ENCODE data around the gene SMIM20. TPM values are rescaled to one million over a fixed set of nuclear protein-coding genes. Genes with fewer than 3 reads are reported as not detected.

SMIM20 gene
- total RNA-seq, 1 donor from 2014 or later: 25.2 TPM

DNA sequence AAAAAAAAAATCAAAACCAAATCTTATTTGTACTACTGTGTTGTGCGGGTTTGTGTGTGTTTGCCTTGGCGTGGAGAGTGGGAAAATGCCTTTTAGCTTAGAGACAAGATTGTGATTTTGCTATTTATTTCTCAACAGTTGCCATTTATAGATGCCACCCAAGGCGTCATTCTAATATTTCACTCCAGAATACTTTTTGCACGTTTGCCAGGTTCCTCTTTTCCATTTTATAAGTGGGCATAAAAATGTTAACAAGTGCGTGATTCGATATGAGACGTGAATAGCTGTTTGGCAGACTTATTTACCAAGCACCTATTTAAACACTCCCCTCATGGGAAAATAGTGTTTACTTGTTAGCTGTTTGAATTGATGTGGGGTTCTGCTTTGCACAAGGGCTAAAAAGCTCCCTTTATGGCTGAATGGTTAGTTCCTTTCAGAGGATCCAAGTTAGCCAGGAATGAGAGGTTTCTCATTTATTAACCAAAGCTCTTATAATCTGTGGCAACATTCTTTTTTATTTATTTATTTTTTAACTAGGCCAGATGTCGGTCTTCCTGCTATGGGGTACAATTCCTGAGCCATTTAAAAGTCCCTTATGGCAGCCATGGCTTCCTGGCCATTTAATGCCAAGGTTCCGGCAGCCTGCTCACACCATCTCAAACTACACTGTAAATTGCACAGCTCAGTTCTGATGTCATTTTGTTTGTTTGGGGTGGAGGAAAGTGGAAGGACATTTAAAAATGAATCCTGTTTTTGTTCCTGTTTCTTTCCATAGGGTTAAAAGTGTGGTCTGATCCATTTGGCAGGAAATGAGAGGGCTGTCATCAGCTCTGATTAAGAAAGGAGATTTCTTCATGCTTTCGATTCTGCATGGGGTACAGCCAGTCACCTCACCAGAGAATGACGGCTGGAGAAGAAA, 14.6 kb downstream of the SMIM20 start:
- Histone ChIP-seq H3K4me1 (peaks cover 14% of the 10 kb centered on the region), H3K36me3 (no peaks in the 10 kb centered on the region), H3K9me3 (no peaks in the 10 kb centered on the region), H3K27me3 (no peaks in the 10 kb centered on the region), H3K4me3 (peak overlapping the region; percentile 9), H3K27ac (peak overlapping the region; percentile 67)
- intact Hi-C loops (cut with DNase I): no loop called here
- TF ChIP-seq, protein P1, sequence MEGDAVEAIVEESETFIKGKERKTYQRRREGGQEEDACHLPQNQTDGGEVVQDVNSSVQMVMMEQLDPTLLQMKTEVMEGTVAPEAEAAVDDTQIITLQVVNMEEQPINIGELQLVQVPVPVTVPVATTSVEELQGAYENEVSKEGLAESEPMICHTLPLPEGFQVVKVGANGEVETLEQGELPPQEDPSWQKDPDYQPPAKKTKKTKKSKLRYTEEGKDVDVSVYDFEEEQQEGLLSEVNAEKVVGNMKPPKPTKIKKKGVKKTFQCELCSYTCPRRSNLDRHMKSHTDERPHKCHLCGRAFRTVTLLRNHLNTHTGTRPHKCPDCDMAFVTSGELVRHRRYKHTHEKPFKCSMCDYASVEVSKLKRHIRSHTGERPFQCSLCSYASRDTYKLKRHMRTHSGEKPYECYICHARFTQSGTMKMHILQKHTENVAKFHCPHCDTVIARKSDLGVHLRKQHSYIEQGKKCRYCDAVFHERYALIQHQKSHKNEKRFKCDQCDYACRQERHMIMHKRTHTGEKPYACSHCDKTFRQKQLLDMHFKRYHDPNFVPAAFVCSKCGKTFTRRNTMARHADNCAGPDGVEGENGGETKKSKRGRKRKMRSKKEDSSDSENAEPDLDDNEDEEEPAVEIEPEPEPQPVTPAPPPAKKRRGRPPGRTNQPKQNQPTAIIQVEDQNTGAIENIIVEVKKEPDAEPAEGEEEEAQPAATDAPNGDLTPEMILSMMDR (IDR thresholded peaks at IDR 0.05): no peak
- DNase-seq (no peak), ATAC-seq (peak; percentile 82)

DNA sequence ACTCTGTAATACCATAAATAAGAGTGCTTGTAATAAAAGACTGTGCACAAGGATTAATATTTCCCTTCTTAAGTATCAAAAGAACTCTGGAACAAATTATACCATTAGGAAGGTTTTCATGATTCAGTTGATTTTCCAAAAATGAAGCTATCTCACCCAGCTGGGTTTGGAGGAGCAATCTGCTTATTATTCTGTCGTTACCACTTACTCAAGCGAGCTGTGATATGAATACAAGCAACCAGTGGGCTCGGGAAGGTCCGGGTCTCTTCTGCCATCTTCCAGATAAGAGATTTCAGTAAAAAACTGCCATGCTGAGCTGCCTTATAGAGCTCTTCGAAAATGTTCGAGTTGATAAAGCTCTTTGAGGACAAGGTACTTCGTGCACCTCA, 15.3 kb downstream of the SMIM20 start:
- Histone ChIP-seq H3K4me3 (peak overlapping the region; percentile 9), H3K9me3 (no peaks in the 10 kb centered on the region), H3K27ac (peak overlapping the region; percentile 67), H3K36me3 (no peaks in the 10 kb centered on the region), H3K4me1 (peaks cover 14% of the 10 kb centered on the region), H3K27me3 (no peaks in the 10 kb centered on the region)
- intact Hi-C loops (cut with DNase I): no loop called here
- ATAC-seq: no peak
- TF ChIP-seq, protein P1 (IDR thresholded peaks at IDR 0.05): no peak
- no peak for DNase-seq

DNA sequence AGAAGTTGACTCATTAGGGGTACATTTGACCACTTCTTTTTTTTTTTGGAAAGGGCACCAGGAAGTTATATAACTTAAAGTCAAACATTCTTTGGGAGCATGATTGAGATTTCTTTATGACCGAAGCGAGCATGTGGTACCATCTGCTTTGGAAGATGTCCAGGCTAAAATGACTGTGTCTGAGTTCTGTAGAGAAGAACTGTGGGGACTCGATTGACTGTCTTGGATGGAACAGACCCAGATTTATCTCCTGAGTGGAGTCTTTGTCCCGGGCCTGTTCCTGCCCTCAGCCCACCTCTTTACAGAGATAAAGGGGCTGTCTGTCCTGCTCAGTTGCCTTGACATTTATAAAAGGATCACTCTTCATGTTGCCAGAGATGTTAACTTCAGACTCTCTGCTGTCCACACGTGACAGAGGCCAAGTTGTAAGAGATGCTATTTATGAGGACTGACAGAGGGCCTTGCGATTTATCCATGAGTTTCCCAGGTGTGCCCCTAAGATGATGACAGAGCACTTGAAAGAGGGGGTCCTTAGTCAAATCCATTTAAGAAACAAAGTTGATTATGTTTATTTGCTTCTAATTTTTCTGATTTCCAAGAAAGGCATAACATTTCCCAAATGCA, 16.8 kb downstream of the SMIM20 start:
- Histone ChIP-seq H3K9me3 (no peaks in the 10 kb centered on the region), H3K36me3 (no peaks in the 10 kb centered on the region), H3K4me3 (no peak overlapping the region), H3K27ac (no peak overlapping the region), H3K4me1 (peaks cover 14% of the 10 kb centered on the region), H3K27me3 (no peaks in the 10 kb centered on the region)
- ATAC-seq: no peak
- intact Hi-C loops (cut with DNase I): no loop called here
- DNase-seq: no peak
- TF ChIP-seq, protein P1 (IDR thresholded peaks at IDR 0.05): no peak

DNA sequence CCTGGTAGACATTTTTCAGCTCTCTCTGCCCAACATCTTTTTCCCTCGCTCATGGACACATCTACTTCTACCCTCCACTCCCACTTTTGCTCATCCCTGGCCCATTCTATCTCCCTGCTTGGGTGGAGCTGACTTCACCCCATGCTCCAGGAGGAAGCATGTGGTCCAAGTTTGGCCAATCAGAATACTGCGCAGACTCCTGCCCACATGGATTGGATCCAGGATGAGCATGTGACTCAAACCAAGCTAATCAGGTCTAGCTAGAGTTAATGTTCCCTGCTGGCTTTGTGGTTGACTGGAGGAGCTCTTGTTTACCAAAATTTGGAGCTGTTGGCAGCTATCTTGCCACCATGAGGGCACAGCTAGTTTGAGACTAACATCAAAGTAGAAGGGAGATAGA, 22.7 kb downstream of the SMIM20 start:
- Histone ChIP-seq H3K4me3 (no peak overlapping the region), H3K27me3 (no peaks in the 10 kb centered on the region), H3K4me1 (no peaks in the 10 kb centered on the region), H3K27ac (no peak overlapping the region), H3K36me3 (no peaks in the 10 kb centered on the region), H3K9me3 (no peaks in the 10 kb centered on the region)
- ATAC-seq (no peak), DNase-seq (no peak)
- intact Hi-C loops (cut with DNase I): no loop called here
- TF ChIP-seq, protein P1 (IDR thresholded peaks at IDR 0.05): no peak

DNA sequence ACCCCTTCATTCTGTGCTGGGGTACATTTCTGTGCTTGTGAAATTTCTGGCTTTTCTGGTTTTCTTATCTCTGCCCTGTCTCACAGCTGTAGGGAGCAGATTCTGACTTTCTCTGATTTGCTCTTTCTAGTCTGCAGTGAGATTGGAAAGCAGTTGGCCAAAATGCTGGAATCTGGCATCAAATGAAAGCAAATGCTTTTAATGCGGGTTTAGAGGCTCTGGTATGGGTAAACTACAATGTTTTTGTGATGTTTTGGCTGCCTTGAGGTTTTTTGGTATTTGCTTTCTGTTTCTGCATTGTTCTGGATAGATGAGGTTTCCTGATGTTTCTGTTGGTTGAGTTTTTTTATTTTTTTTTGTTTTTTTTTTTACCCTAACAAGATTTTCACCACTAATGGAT, 23.8 kb downstream of the SMIM20 start:
- DNase-seq: no peak
- no peak overlapping the region for H3K4me3 ChIP-seq
- no peak for ATAC-seq
- TF ChIP-seq, protein P1 (IDR thresholded peaks at IDR 0.05): no peak
- no peaks in the 10 kb centered on the region for H3K9me3 ChIP-seq
- no peak overlapping the region for H3K27ac ChIP-seq
- intact Hi-C loops (cut with DNase I): no loop called here
- H3K4me1 ChIP-seq: no peaks in the 10 kb centered on the region
- H3K36me3 ChIP-seq: no peaks in the 10 kb centered on the region
- no peaks in the 10 kb centered on the region for H3K27me3 ChIP-seq

Data from upper lobe of right lung (tissue), 1 donor.